HK-2 (cell line): ENCODE results near the gene IRS2.

Experiments
- DNase-seq: peaks from one replicate; pipeline ENCODE4 v3.0.0-alpha.2; 2018; ENCODE audit not compliant: unreplicated experiment

Gene IRS2

GRCh38 chr13:109781384-109782065 lies 4.9 kb downstream of the IRS2 start:
- DNase-seq = no peak

GRCh38 chr13:109780845-109781383 lies 5.5 kb downstream of the IRS2 start:
- no peak for DNase-seq

- DNase-seq = no peak
Measured at GRCh38 chr13:109779876-109780510, 6.4 kb downstream of the IRS2 start.

- no peak for DNase-seq
Measured at GRCh38 chr13:109779074-109779473, 7.3 kb downstream of the IRS2 start.

GRCh38 chr13:109778102-109778542 lies 8.3 kb downstream of the IRS2 start:
- no peak for DNase-seq

- DNase-seq = no peak
Measured at GRCh38 chr13:109776575-109776974, 9.8 kb downstream of the IRS2 start.

GRCh38 chr13:109773786-109774185 lies 12.6 kb downstream of the IRS2 start:
- no peak for DNase-seq

GRCh38 chr13:109773276-109773675 lies 13.1 kb downstream of the IRS2 start:
- no peak for DNase-seq

GRCh38 chr13:109771926-109772325 lies 14.5 kb downstream of the IRS2 start:
- DNase-seq = no peak

- no peak for DNase-seq
Measured at GRCh38 chr13:109770436-109770835, 15.9 kb downstream of the IRS2 start.

- no peak for DNase-seq
Measured at GRCh38 chr13:109769921-109770320, 16.5 kb downstream of the IRS2 start.

- DNase-seq = no peak
Measured at GRCh38 chr13:109769275-109769674, 17.1 kb downstream of the IRS2 start.

- no peak for DNase-seq
Measured at GRCh38 chr13:109768616-109769015, 17.8 kb downstream of the IRS2 start.

- no peak for DNase-seq
Measured at GRCh38 chr13:109768176-109768575, 18.2 kb downstream of the IRS2 start.

- DNase-seq = no peak
Measured at GRCh38 chr13:109767023-109767422, 19.4 kb downstream of the IRS2 start.

- DNase-seq = no peak
Measured at GRCh38 chr13:109764470-109765291, 21.7 kb downstream of the IRS2 start.

- DNase-seq = no peak
Measured at GRCh38 chr13:109764045-109764444, 22.3 kb downstream of the IRS2 start.

- no peak for DNase-seq
Measured at GRCh38 chr13:109762791-109763190, 23.6 kb downstream of the IRS2 start.

GRCh38 chr13:109761695-109762094 lies 24.7 kb downstream of the IRS2 start:
- DNase-seq = no peak

- no peak for DNase-seq
Measured at GRCh38 chr13:109760951-109761350, 25.4 kb downstream of the IRS2 start.

- DNase-seq = no peak
Measured at GRCh38 chr13:109760402-109760801, 26.0 kb downstream of the IRS2 start.

- DNase-seq = no peak
Measured at GRCh38 chr13:109759609-109760008, 26.8 kb downstream of the IRS2 start.
